SHP77 (cell line): ENCODE measurements around the gene CNTNAP5.
A peak's percentile ranks its signal among the peaks of the same experiment; 100 is the strongest.

Experiments
- DNase-seq, 2 experiments: peaks; one replicate each; lab custom pipeline; 2025; lab: John Stamatoyannopoulos, UW

CNTNAP5 gene

GRCh38 chr2:124450481-124450880, 425.4 kb downstream of the CNTNAP5 start:
- no peak for DNase-seq

GRCh38 chr2:124476291-124476690, 451.2 kb downstream of the CNTNAP5 start:
- no peak for DNase-seq

- no peak for DNase-seq
Measured at GRCh38 chr2:124478761-124479160, 453.7 kb downstream of the CNTNAP5 start.

- no peak for DNase-seq
Measured at GRCh38 chr2:124480958-124481357, 455.9 kb downstream of the CNTNAP5 start.

GRCh38 chr2:124482044-124482443, 457.0 kb downstream of the CNTNAP5 start:
- no peak for DNase-seq

- DNase-seq: no peak
Measured at GRCh38 chr2:124482551-124482950, 457.5 kb downstream of the CNTNAP5 start.

GRCh38 chr2:124485659-124486058, 460.6 kb downstream of the CNTNAP5 start:
- DNase-seq: no peak

- DNase-seq: no peak
Measured at GRCh38 chr2:124489686-124490085, 464.6 kb downstream of the CNTNAP5 start.

GRCh38 chr2:124501575-124502152, 476.6 kb downstream of the CNTNAP5 start:
- DNase-seq: no peak

- no peak for DNase-seq
Measured at GRCh38 chr2:124514236-124514635, 489.1 kb downstream of the CNTNAP5 start.

GRCh38 chr2:124520953-124521352, 495.9 kb downstream of the CNTNAP5 start:
- no peak for DNase-seq

- DNase-seq: no peak
Measured at GRCh38 chr2:124523096-124523495, 498.0 kb downstream of the CNTNAP5 start.

- no peak for DNase-seq
Measured at GRCh38 chr2:124524155-124524915, 499.2 kb downstream of the CNTNAP5 start.

- DNase-seq: no peak
Measured at GRCh38 chr2:124526221-124526620, 501.1 kb downstream of the CNTNAP5 start.

- peak in 1 of 2 experiments; percentile 30 for DNase-seq
Measured at GRCh38 chr2:124530203-124530602, 505.1 kb downstream of the CNTNAP5 start.

- no peak for DNase-seq
Measured at GRCh38 chr2:124533226-124533954, 508.3 kb downstream of the CNTNAP5 start.

- DNase-seq: no peak
Measured at GRCh38 chr2:124534028-124534427, 508.9 kb downstream of the CNTNAP5 start.

GRCh38 chr2:124535816-124536215, 510.7 kb downstream of the CNTNAP5 start:
- DNase-seq: no peak

GRCh38 chr2:124536591-124536990, 511.5 kb downstream of the CNTNAP5 start:
- no peak for DNase-seq

- DNase-seq: no peak
Measured at GRCh38 chr2:124538549-124538948, 513.5 kb downstream of the CNTNAP5 start.

GRCh38 chr2:124540805-124541204, 515.7 kb downstream of the CNTNAP5 start:
- no peak for DNase-seq

GRCh38 chr2:124542932-124543640, 518.0 kb downstream of the CNTNAP5 start:
- DNase-seq: peak; percentile 62 to 81
